ENCODE results near the gene LRRD1. TPM values are rescaled to one million over a fixed set of nuclear protein-coding genes. Genes with fewer than 3 reads are reported as not detected.
"Not testable (repeated sequence)": the region's sequence is repeated elsewhere in the genome, so short reads cannot be mapped to it uniquely, and the experiment has no call there.

The LRRD1 gene
- total RNA-seq, 1 donor from 2014 or later, result not detected

DNA sequence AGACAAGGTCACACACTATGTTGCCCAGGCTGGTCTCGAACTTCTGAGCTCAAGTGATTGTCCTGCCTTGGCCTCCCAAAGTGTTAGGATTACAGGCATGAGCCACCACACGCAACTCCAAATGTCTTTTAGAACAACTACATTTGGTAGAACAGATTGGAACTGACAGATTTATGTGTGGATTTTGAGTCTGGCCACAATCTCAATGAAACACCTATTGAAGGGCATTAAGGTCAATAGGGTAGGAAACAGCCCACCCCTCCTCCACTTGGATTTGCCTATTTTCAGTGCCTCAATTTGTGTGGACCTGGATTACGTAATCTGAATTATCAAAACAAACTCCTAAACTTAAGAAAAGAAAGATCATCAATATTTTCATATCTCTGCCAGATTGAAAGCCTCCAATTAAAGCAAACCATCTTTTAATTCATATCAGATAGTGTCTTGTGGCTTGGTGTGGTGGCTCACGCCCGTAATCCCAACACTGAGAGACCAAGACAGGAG, 29.2 kb downstream of the LRRD1 start:
- DNase-seq (ENCODE audit: missing footprints) (no peak), ATAC-seq (no peak)
- intact Hi-C loops (cut with DNase I), result no loop called here

DNA sequence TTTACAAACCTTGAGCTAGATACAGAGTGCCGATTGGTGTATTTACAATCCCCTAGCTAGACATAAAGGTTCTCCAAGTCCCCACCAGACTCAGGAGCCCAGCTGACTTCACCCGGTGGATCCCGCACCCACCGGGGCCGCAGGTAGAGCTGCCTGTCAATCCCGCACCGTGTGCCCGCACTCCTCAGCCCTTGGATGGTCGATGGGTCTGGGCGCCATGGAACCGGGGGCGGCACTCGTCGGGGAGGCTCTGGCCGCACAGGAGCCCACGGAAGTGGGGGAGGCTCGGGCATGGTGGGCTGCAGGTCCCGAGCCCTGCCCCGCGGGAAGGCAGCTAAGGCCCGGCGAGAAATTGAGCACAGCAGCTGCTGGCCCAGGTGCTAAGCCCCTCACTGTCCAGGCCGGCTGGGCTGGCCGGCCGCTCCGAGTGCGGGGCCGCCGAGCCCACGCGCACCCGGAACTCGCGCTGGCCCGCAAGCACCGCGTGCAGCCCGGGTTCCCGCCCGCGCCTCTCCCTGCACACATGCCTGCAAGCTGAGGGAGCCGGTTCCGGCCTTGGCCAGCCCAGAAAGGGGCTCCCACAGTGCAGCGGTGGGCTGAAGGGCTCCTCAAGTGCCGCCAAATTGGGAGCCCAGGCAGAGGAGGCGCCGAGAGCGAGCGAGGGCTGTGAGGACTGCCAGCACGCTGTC, 35.6 kb downstream of the LRRD1 start:
- peak; percentile 51 for DNase-seq (ENCODE audit: missing footprints)
- intact Hi-C loops (cut with DNase I); ATAC-seq: not testable (repeated sequence)

DNA sequence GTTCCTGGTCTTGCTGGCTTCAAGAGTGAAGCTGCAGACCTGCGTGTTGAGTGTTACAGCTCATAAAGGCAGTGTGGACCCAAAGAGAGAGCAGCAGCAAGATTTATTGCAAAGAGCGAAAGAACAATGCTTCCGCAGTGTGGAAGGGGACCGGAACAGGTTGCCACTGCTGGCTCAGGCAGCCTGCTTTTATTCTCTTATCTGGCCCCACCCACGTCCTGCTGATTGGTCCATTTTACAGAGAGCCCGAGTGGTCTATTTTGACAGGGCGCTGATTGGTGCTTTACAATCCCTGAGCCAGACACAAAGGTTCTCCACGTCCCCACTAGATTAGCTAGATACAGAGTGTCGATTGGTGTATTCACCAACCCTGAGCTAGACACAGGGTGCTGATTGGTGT, 36.2 kb downstream of the LRRD1 start:
- intact Hi-C loops (cut with DNase I); DNase-seq (ENCODE audit: missing footprints); ATAC-seq: not testable (repeated sequence)

DNA sequence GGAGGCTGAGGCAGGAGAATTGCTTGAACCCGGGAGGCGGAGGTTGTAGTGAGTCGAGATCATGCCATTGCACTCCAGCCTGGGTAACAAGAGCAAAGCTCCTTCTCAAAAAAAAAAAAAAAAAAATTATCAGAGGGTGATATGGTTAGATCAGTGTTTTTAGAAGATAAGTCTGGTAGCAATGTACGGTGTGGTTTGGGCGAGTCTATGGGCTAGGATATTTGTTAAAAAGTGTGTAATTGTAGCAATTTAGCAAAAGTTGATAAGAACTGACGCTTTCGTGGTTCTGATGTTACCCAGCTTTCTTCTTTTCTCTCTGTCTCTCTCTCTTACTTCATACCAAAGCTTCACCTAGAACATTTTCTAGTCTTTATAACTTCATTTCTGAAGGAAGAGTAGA, 37.8 kb downstream of the LRRD1 start:
- no peak for DNase-seq (ENCODE audit: missing footprints)
- intact Hi-C loops (cut with DNase I), result no loop called here
- no peak for ATAC-seq

DNA sequence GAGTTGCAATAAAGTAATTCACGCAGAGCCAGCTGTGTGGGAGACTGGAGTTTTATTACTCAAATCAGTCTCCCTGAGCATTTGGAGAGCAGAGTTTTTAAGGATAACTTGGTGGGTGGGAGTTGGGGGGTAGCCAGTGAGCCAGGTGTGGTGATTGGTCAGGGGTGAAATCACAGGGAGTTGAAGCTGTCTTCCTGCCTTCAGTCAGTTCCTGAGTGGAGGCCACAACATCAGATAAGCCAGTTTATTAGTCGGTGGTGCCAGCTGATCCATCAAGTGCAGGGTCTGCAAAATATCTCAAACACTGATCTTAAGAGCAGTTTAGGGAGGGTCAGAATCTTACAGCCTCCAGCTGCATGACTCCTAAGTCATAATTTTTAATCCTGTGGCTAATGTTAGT, 41.4 kb downstream of the LRRD1 start:
- DNase-seq (ENCODE audit: missing footprints) (no peak), ATAC-seq (no peak)
- intact Hi-C loops (cut with DNase I), result loop anchor here (10.0 kb wide), 1 partner anchor 253 kb away; the partner anchor contains the start of gene MTERF1

DNA sequence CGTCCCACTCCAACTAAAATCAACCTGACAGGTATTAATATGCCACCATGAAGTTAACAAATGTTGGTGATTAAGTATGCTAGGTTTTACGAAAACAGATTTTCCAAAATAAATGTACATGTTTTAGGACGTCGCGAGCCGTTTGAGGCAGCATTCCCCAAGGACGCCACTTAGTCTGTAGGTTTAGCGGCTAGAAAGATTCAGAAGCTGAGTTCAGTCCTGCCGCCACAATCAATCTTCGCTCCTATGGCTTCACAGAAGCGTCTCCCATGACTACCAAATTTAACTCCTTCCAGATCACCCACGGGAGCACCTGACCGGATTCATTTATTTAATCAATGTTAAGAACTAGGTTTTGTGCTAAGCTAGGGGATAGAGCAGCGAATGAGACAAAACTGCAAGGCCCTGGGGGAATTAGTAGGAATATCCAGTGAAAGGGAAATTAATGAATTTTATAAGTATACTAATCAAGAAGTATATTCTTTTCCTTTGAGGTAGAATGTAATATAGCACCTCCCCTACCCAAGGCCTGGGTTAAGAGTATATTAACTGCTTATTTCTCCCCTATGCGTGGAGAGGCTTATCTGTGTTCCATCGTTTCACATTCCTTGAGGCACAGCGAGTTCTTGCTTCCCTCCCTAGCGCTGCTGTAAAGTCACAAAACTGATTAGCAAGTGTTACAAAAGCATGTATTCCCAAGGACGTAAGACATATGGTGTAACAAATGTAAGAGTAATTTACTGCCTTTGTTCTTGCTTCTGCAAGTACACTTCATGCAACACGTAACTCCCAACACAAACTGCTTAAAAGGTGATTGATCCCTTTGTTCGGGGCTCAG, 43.7 kb downstream of the LRRD1 start:
- intact Hi-C loops (cut with DNase I), result loop anchor here (10.0 kb wide), 1 partner anchor 250 kb away; the partner anchor contains the start of gene MTERF1
- DNase-seq (ENCODE audit: missing footprints), result no peak
- no peak for ATAC-seq

DNA sequence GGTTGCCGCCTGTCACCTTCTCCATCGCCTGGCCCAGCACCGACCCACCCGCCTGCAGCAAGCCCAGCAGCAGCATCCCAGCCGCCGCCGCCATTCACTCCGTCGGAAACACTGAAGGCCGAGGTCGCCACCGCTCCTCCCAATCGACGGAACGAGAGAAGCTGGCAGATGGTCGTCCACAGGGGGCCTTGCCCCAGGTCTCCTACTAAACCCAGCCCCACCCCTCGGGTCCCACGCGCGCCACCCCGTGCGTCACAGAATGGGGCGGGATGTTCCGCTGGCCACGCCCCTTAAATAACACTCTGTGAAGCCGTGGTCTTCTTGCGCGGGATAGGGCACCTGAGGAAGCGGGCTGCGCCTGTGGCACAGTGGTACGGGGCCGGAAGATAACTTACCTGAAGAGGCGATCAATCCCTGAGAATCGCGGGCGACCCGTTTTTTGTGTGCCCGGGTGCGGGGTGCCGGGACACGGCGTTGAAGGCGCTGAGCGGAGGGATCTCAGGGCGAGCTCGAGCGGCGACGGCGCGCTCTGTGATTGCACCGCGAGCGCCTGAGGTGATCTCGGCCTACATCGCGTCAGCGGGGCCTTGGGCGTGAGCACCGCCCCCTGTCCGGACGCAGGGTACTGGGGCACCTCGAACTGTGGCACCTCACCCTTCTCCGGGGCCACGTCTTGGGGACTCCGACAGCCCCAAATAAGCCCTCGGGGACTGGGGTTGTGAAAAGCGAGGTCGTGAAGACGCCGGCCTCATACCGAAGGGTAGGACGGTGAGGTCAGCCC, 44.5 kb downstream of the LRRD1 start, which contains the start of gene CYP51A1:
Gene CYP51A1 (minus strand): TSS at position 207 of the 781 bp plus-strand sequence. CDS start 113 bp downstream, at position 94.
- peak; percentile 97 for ATAC-seq
- peak; percentile 95 for DNase-seq (ENCODE audit: missing footprints)
- intact Hi-C loops (cut with DNase I), result loop anchor here (1.0 to 10.0 kb wide), 2 partner anchors 250 to 313 kb away; partner anchors contain the start of genes GATAD1 and MTERF1

DNA sequence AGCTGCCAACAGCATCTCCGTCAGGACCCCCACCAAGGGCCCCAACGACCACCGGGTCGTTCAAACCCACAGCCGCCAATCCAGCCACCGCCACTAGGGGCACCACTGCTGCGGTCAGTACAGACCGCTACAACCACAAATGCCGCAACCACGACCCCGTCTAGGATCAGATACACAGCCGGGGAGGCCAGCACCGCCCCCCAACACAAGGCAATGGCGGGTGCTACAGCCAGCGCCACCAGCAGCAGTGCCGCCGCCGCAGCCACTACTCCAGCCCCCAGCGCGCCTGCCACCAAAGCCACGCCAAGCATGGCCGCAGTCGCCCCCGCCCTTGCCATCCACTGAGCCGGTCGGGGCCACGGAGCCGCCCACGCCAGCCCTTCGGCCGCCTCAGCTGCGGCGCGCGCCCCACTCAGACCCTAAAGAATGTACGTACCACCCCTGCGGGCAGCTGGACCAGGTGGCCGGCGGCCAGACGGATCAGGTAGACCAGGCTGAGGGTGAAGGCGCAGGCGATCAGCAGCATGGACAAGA, 45.1 kb downstream of the LRRD1 start:
- intact Hi-C loops (cut with DNase I), result loop anchor here (1.0 to 10.0 kb wide), 2 partner anchors 249 to 313 kb away; partner anchors contain the start of genes GATAD1 and MTERF1
- ATAC-seq (peak; percentile 58), DNase-seq (ENCODE audit: missing footprints) (peak; percentile 87)

DNA sequence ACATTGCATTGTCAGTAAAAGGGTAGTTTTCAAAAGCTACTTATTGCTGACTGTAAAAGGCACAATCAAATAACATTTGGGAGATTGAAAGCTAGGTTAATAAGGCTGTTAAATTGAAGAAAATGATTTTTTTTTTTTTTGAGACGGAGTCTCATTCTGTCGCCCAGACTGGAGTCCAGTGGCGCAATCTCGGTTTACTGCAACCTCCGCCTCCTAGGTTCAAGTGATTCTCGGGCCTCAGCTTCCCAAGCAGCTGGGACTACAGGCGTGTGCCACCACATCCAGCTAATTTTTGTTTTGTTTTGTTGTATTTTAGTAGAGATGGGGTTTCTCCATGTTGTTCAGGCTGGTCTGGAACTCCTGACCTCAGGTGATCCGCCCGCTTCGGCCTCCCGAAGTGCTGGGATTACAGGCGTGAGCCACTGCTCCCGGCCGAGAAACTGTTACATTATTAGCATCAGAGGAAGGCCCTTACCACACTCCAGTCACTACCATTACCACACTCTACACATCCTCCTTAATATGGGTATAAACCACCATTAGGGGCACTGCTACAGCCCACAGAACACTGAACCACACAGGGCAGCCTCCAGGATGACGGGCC, 45.7 kb downstream of the LRRD1 start:
- intact Hi-C loops (cut with DNase I), result loop anchor here (10.0 kb wide), 1 partner anchor 248 kb away; the partner anchor contains the start of gene MTERF1
- peak; percentile 4 for ATAC-seq

DNA sequence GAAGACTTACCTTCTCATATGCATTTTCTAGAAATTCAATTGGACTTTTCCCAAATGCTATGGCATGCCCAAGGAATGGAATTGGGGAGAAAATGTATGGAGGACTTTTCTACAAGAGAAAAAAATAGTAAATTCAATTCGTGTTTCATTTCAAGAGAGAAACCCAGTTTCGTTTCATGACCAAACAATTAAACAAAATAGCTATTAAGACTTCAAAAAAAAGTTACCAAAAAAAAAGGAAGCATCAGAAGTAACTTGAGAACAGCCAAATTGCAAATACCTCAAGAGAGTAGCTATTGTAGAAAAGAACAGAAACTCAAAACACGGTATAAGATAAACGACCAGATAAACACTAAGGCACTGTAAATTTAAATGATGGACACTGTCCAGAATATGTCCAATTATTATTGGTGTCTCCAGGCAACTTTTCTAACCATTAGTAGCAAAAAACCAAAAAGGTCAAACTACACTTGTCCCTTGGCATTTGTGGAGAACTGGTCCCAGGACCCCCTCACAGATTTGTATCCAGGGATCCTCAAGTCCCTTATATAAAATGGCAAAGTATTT, 47.1 kb downstream of the LRRD1 start:
- intact Hi-C loops (cut with DNase I), result loop anchor here (10.0 kb wide), 1 partner anchor 247 kb away; the partner anchor contains the start of gene MTERF1

More for the DNA sequence above, 45.7 kb downstream of the LRRD1 start:
- DNase-seq (ENCODE audit: missing footprints), result peak; percentile 32

DNA sequence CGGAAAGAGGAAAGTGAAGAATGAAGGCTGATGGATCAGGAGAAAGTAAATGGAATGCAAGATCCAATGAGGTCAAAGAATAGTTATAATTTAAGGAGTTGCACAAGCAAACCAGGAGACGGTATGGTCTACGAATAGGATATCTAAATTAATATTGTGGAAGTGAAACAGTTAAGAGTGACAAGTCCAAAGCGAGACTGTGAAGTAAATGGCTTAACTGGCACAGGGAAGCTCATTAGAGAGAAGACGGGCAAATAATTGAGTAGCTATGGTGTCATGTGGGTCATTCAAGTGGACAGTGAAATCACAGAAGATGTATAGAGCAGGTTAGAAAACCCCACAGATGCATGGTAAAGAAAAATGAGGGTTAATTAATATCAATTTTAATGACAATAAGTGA, 47.8 kb downstream of the LRRD1 start:
- intact Hi-C loops (cut with DNase I), result loop anchor here (10.0 kb wide), 1 partner anchor 246 kb away; the partner anchor contains the start of gene MTERF1
- ATAC-seq, result no peak
- DNase-seq (ENCODE audit: missing footprints), result no peak

More for the DNA sequence above, 47.1 kb downstream of the LRRD1 start:
- DNase-seq (ENCODE audit: missing footprints) (no peak), ATAC-seq (no peak)

DNA sequence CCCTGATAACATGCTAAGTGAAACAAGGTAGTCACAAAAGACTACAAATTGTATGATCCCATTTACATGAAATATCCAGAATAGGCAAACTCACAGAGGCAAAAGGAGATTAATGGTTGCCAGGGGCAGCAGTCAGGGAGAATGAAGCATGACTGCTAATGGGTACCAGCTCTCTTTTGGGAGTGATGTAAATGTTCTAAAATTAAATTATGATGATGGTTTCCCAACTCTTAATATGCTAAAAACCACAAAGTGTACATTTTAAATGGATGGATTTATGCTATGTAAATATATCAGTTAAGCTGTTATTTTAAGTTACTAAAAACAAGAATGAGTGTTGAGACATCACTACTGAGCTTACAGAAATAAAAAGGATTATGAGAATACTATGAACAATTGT, 57.3 kb downstream of the LRRD1 start:
- no peak for DNase-seq (ENCODE audit: missing footprints)
- ATAC-seq, result no peak
- intact Hi-C loops (cut with DNase I), result no loop called here

DNA sequence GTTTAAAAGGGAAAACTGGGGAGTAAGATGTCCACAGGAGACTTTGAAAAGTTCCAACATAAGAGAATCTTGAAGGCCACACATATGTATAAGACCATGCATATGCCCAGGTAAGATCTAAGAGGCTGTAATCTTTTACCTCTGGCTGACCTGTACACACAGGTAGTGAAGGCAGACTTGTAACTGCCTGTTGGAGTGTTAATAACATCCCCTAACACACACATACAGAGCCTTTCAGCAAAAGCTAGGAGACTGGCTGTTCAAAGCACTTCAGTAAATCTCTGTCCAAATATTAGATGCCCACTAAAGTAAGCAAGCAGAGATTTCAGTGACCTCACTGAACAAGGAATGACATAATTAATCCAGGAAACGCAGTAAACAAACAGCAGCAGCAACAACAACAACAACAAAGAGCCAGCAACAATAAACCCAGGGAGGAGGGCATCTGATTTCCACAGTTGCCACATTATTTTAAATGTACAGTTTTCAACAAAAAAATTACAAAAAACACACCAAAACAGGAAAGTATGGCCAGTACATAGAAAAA, 59.7 kb downstream of the LRRD1 start:
- DNase-seq (ENCODE audit: missing footprints) (no peak), ATAC-seq (no peak)
- intact Hi-C loops (cut with DNase I), result no loop called here

DNA sequence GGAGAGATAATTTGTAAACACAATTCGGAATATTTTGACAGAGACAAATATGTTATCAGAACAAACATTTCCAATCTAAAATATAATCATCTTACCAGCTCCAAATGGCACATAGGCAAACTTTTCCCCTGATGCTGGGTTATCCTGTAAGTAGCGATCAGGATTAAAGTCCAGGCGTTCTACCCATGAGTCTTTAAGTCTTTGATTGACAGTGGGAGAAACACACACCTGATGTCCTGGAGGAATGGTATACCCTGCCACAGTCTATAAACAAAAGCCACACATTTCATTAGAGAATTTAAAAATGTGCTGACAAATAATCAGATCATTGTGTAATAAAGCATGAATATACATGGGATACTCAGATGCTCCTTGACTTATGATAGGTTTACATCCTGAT, 62.0 kb downstream of the LRRD1 start:
- no peak for DNase-seq (ENCODE audit: missing footprints)
- intact Hi-C loops (cut with DNase I), result no loop called here
- ATAC-seq, result no peak

DNA sequence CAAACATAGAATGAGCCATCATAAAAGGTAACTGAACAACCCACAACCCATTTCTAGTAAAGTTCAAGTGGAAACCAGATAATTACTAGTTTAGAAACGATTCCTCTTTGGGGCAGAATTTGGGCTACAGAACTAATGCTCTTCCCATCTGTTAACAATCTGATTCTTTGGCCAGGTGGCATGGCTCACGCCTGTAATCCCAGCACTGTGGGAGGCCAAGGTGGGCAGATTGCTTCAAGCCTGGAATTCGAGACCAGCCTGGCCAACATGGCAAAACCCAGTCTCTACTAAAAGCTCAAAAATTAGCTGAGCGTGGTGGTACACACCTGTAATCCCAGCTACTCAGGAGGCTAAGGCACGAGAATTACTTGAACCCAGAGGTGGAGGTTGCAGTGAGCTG, 63.1 kb downstream of the LRRD1 start:
- DNase-seq (ENCODE audit: missing footprints), result no peak
- intact Hi-C loops (cut with DNase I), result no loop called here

DNA sequence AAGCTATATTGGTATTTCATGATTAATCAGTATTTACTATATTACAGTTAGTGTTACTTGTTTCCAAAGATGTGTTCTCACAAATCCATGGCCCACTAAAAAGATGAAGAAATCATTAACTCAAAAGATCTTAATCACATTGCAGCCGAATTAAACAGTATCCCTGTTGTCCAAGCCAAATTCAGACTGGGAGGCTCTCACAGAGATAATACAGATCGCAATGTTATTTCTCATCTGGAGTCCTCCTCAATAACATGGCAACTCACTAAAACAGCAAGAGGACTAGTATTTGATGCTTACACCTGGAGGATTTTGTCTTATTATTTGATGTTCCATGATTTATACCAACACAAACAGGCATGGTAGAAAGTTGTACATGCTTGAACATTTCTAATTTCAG, 68.1 kb downstream of the LRRD1 start:
- no peak for DNase-seq (ENCODE audit: missing footprints)
- no peak for ATAC-seq
- intact Hi-C loops (cut with DNase I), result no loop called here

More for the DNA sequence above, 63.1 kb downstream of the LRRD1 start:
- no peak for ATAC-seq

DNA sequence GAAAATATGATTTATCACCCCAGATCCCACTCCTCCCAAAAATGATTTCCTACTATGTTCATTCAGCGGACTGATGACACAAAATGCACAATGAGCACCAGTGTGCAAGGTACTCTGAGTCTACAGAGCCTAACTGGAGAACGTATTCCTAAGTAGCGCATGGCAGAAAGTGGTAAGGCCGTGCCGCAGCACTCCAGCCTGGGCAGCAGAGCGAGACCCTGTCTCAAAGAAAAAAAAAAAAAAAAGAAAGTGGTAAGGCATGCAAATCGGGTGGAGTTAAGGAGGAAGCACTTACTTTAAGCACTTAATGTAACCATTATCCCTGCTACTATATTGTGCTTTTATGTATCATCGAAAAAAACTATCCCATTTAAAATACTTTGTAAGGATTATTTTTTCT, 70.1 kb downstream of the LRRD1 start:
- no peak for ATAC-seq
- intact Hi-C loops (cut with DNase I), result loop anchor here (10.0 kb wide), 1 partner anchor 116 kb away; no protein-coding TSS in a partner anchor

More for the DNA sequence above, 70.1 kb downstream of the LRRD1 start:
- no peak for DNase-seq (ENCODE audit: missing footprints)
